Measurements from ENCODE around the gene CA12.
"Not testable (repeated sequence)": the region's sequence is repeated elsewhere in the genome, so short reads cannot be mapped to it uniquely, and the experiment has no call there.

DNA sequence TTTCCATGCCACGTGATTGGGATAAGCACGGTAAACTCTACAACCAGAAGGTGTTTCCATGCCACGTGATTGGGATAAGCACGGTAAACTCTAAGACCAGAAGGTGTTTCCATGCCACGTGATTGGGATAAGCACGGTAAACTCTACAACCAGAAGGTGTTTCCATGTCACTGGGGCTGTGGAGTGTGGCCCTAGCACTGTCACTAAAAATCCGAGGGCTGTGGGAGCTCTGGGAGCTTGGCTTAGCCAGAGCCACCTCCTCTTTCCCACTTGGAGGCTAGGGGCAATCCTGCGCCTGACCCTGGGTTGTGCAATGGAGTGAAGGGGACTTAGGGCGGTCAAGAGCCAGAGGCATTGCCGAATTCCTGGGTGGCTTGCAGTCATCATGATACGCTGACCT, 60.7 kb downstream of the CA12 start:
- TF ChIP-seq, protein P1, sequence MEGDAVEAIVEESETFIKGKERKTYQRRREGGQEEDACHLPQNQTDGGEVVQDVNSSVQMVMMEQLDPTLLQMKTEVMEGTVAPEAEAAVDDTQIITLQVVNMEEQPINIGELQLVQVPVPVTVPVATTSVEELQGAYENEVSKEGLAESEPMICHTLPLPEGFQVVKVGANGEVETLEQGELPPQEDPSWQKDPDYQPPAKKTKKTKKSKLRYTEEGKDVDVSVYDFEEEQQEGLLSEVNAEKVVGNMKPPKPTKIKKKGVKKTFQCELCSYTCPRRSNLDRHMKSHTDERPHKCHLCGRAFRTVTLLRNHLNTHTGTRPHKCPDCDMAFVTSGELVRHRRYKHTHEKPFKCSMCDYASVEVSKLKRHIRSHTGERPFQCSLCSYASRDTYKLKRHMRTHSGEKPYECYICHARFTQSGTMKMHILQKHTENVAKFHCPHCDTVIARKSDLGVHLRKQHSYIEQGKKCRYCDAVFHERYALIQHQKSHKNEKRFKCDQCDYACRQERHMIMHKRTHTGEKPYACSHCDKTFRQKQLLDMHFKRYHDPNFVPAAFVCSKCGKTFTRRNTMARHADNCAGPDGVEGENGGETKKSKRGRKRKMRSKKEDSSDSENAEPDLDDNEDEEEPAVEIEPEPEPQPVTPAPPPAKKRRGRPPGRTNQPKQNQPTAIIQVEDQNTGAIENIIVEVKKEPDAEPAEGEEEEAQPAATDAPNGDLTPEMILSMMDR (IDR thresholded peaks at IDR 0.05): not testable (repeated sequence)
- not testable (repeated sequence) for TF ChIP-seq POLR2A, POLR2AphosphoS5, EP300 (IDR thresholded peaks at IDR 0.05)
